MM.1S (cell line): ENCODE measurements around the gene PPP1R15B.

Experiments used
- DNase-seq: peaks from one replicate; pipeline ENCODE4 v3.0.0-alpha.2; 2015
- H2AFZ ChIP-seq: fragments of 300-600 bp; sonication (generic); 2 replicates; pipeline ENCODE4 v1.6.0; 2016; ENCODE audit warnings: antibody characterized with exemption, low read length
- H3F3A ChIP-seq: fragments of 300-600 bp; sonication (generic); 2 replicates; pipeline ENCODE4 v1.6.1; 2016; ENCODE audit warnings: mild to moderate bottlenecking, antibody characterized with exemption, low read length, moderate library complexity, mixed read lengths; ENCODE audit not compliant: insufficient read depth
- H3K27ac ChIP-seq: fragments of 300-600 bp; sonication (generic); 2 replicates; pipeline ENCODE4 v1.5.1; 2016; ENCODE audit warnings: mild to moderate bottlenecking, low read length
- H3K27me3 ChIP-seq: fragments of 300-600 bp; sonication (generic); replicated peaks from 2 replicates; pipeline ENCODE4 v1.6.0; 2016; ENCODE audit warnings: low read length; ENCODE audit not compliant: insufficient read depth
- H3K36me3 ChIP-seq: fragments of 300-600 bp; sonication (generic); replicated peaks from 2 replicates; pipeline ENCODE4 v1.6.1; 2016; ENCODE audit warnings: mild to moderate bottlenecking, low read length, mixed read lengths; ENCODE audit not compliant: insufficient read depth
- H3K4me1 ChIP-seq: fragments of 300-600 bp; sonication (generic); 2 replicates; pipeline ENCODE4 v1.6.1; 2016; ENCODE audit warnings: low read length, mixed read lengths
- H3K4me2 ChIP-seq: fragments of 300-600 bp; sonication (generic); 2 replicates; pipeline ENCODE4 v1.6.0; 2016; ENCODE audit warnings: low read depth, low read length
- H3K4me3 ChIP-seq: fragments of 300-600 bp; sonication (generic); 2 replicates; pipeline ENCODE4 v1.5.1; 2016; ENCODE audit warnings: low read length, mixed read lengths
- H3K79me2 ChIP-seq: fragments of 300-600 bp; sonication (generic); 2 replicates; pipeline ENCODE4 v1.6.1; 2016; ENCODE audit warnings: mixed run types, low read length, mixed read lengths
- H3K9ac ChIP-seq: fragments of 300-600 bp; sonication (generic); 2 replicates; pipeline ENCODE4 v1.6.1; 2016; ENCODE audit warnings: low read length, mixed read lengths
- H3K9me2 ChIP-seq: fragments of 300-600 bp; sonication (generic); replicated peaks from 2 replicates; pipeline ENCODE4 v1.6.1; 2016; ENCODE audit warnings: mild to moderate bottlenecking, low read length, mixed read lengths; ENCODE audit not compliant: insufficient read depth
- H3K9me3 ChIP-seq: fragments of 300-600 bp; sonication (generic); replicated peaks from 2 replicates; pipeline ENCODE4 v1.6.1; 2016; ENCODE audit warnings: mild to moderate bottlenecking, low read length, mixed read lengths; ENCODE audit not compliant: insufficient read depth
- H4K20me1 ChIP-seq: fragments of 300-600 bp; sonication (generic); 2 replicates; pipeline ENCODE4 v1.6.1; 2016; ENCODE audit warnings: mild to moderate bottlenecking, low read length, moderate library complexity, mixed read lengths; ENCODE audit not compliant: insufficient read depth
- EZH2 ChIP-seq: fragments of 300-600 bp; sonication (generic); optimal IDR thresholded peaks from 2 replicates; pipeline ENCODE3; 2017; ENCODE audit warnings: low read depth, mild to moderate bottlenecking, antibody characterized with exemption, low read length, mixed read lengths
- EZH2phosphoT487 ChIP-seq: fragments of 300-600 bp; sonication (generic); IDR thresholded peaks from 2 replicates; pipeline ENCODE4 v1.6.1; 2018; ENCODE audit warnings: antibody characterized with exemption, low read length
- TF ChIP-seq, protein P1 (sequence below): fragments of 300-600 bp; sonication (generic); IDR thresholded peaks from 2 replicates; pipeline ENCODE4 v1.5.1; 2016; ENCODE audit warnings: antibody characterized with exemption, low read length, mixed read lengths

Gene PPP1R15B

DNA sequence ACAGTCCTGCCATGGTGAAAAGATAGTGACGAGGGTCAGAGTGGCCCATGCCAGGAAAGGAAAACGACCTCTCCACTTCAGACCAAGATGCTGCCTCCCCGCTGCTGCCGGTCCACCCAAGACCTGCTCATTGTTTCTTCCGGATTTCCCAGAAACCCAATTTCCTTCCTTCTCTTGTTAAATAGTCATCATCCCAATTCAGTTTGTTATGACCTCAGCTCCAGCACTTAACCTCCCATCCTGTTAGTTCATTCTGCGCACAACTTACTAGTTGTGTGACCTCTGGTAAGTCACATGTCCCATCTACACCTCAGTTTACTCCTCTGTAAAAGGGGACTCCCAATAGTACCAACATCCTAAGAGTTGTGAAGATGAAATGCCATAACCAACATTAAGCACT, 29.9 kb upstream of the PPP1R15B start:
- Histone ChIP-seq H3K36me3 (no peaks in the 10 kb centered on the region), H3K27me3 (no peaks in the 10 kb centered on the region), H3K27ac (no peak overlapping the region), H4K20me1 (no peaks in the 10 kb centered on the region), H3F3A (no peaks in the 10 kb centered on the region), H3K4me1 (no peaks in the 10 kb centered on the region; the same call in 1 of the 2 replicates), H3K9ac (no peak overlapping the region), H3K4me3 (no peak overlapping the region), H3K4me2 (no peak overlapping the region), H2AFZ (no peak overlapping the region), H3K9me2 (no peaks in the 10 kb centered on the region), H3K79me2 (no peaks in the 10 kb centered on the region), H3K9me3 (no peaks in the 10 kb centered on the region)
- TF ChIP-seq, protein P1, sequence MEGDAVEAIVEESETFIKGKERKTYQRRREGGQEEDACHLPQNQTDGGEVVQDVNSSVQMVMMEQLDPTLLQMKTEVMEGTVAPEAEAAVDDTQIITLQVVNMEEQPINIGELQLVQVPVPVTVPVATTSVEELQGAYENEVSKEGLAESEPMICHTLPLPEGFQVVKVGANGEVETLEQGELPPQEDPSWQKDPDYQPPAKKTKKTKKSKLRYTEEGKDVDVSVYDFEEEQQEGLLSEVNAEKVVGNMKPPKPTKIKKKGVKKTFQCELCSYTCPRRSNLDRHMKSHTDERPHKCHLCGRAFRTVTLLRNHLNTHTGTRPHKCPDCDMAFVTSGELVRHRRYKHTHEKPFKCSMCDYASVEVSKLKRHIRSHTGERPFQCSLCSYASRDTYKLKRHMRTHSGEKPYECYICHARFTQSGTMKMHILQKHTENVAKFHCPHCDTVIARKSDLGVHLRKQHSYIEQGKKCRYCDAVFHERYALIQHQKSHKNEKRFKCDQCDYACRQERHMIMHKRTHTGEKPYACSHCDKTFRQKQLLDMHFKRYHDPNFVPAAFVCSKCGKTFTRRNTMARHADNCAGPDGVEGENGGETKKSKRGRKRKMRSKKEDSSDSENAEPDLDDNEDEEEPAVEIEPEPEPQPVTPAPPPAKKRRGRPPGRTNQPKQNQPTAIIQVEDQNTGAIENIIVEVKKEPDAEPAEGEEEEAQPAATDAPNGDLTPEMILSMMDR = no peak
- TF ChIP-seq EZH2 (no peak), EZH2phosphoT487 (no peak)
- DNase-seq = no peak

GRCh38 chr1:204439621-204440375, 28.2 kb upstream of the PPP1R15B start:
- Histone ChIP-seq H3K79me2 (no peaks in the 10 kb centered on the region), H4K20me1 (no peaks in the 10 kb centered on the region), H3K36me3 (no peaks in the 10 kb centered on the region), H3K4me1 (no peaks in the 10 kb centered on the region), H3K4me2 (no peak overlapping the region), H3K27ac (no peak overlapping the region), H3F3A (no peaks in the 10 kb centered on the region), H3K4me3 (no peak overlapping the region), H2AFZ (no peak overlapping the region), H3K9ac (no peak overlapping the region), H3K9me3 (no peaks in the 10 kb centered on the region), H3K27me3 (no peaks in the 10 kb centered on the region), H3K9me2 (no peaks in the 10 kb centered on the region)
- TF ChIP-seq, protein P1 = no peak
- TF ChIP-seq EZH2phosphoT487 = no peak
- no peak for TF ChIP-seq EZH2
- no peak for DNase-seq

DNA sequence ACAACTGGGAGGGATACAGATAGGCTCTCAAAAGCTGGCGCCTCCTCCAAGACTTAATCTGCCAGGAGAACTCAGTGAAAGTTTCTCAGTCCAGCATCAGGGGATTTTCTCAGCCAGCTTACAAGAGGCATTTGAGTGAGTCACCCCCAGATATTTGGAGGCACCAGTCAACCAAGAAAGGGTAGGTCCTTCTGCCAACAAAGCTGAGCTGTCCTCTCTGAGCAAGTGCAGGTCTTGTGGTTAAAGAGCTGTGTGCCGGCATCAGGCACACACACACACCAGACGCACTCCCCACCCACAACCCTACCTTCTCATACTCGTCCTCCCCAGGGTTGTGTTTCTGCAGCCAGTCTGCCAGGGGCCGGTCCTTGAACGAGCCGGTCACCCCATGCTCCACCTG, 27.0 kb upstream of the PPP1R15B start:
- H3K27me3 ChIP-seq = no peaks in the 10 kb centered on the region
- H2AFZ ChIP-seq = no peak overlapping the region
- H3K4me2 ChIP-seq = no peak overlapping the region
- no peak overlapping the region for H3K9ac ChIP-seq
- H3K27ac ChIP-seq = no peak overlapping the region
- no peaks in the 10 kb centered on the region for H3K79me2 ChIP-seq
- H3K4me1 ChIP-seq = no peaks in the 10 kb centered on the region
- no peaks in the 10 kb centered on the region for H3F3A ChIP-seq
- TF ChIP-seq EZH2 (no peak), EZH2phosphoT487 (no peak)
- TF ChIP-seq, protein P1 = no peak
- no peaks in the 10 kb centered on the region for H4K20me1 ChIP-seq
- no peaks in the 10 kb centered on the region for H3K9me2 ChIP-seq
- no peak overlapping the region for H3K4me3 ChIP-seq
- no peaks in the 10 kb centered on the region for H3K9me3 ChIP-seq
- DNase-seq = no peak
- H3K36me3 ChIP-seq = no peaks in the 10 kb centered on the region
